Measurements from ENCODE around the gene MYOZ3.

MYOZ3 gene

GRCh38 chr5:150700594-150701377, 39.7 kb downstream of the MYOZ3 start, which contains the start of gene RBM22:
Gene RBM22, minus strand, starts transcription at chr5:150701062. Its CDS starts 77 bp downstream, at chr5:150700985.
- peak; percentile 88 for DNase-seq (ENCODE audit: low spot score)

GRCh38 chr5:150703762-150704161, 42.7 kb downstream of the MYOZ3 start:
- DNase-seq (ENCODE audit: low spot score), result no peak

- DNase-seq (ENCODE audit: low spot score), result no peak
Observed at GRCh38 chr5:150706776-150707390, 45.8 kb downstream of the MYOZ3 start.

DNA sequence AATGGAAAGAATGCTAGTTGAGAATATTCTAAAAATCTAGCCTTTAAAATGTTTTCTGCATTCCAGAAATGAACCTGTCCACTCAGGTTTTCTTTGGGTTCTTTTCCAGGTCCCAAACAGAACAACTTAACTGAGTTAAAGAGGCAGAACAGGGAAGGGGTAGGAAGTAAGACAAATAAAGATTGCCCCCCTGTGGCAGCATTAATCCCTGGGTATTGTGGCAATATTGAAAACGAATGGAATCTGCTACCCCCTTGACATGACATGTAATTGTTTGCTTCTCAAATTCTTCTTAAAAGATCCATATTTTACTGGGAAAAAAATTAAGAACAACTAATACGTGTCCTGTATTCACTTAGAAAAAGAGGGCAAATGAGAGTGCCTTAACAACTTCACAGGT, 49.1 kb downstream of the MYOZ3 start:
- DNase-seq (ENCODE audit: low spot score), result no peak

- DNase-seq (ENCODE audit: low spot score), result no peak
Observed at GRCh38 chr5:150723845-150724244, 62.8 kb downstream of the MYOZ3 start.
